CD4-positive, alpha-beta T cell treated with Interferon alpha-2 for 1 hour (primary cell): Measurements from ENCODE around the gene PTMS.
A peak's percentile ranks its signal among the peaks of the same experiment; 100 is the strongest.

Experiments
- DNase-seq, 2 donors: peaks; one replicate each; pipeline ENCODE4 v3.0.0-alpha.2; 2020 to 2022

The PTMS gene

DNA sequence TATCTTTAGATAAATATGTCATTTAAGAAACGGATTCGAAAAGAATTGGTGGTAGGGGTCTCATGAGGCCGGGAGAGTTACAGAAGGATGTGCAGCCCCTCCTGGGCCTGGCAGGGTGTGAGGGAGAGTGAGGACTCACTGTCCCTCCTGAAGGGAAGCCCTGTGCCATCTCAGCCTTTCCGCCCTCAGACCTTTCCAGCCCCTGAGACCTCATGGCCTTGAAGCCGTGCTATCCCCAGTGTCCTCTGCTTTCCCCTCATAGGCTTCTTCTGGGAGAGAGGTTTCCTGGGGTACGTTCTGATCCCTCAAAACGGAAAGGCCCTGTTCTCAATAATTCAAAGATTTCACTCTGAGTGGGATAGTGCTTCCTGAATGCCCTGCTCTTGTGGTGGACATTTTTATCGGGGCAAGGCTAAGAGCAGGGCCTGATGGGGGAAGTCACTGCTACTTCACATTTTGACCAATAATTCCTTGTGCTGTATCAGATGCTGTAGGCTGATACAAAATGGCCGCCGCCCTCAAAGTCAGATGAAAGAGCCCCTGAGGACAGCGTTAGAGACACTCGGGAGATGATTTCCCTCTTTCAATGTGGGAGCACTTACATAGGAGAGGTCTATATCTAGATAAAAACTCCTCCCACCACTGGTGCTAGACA lies 24.5 kb downstream of the PTMS start:
- DNase-seq, result peak in 1 of 2 donors; percentile 49

DNA sequence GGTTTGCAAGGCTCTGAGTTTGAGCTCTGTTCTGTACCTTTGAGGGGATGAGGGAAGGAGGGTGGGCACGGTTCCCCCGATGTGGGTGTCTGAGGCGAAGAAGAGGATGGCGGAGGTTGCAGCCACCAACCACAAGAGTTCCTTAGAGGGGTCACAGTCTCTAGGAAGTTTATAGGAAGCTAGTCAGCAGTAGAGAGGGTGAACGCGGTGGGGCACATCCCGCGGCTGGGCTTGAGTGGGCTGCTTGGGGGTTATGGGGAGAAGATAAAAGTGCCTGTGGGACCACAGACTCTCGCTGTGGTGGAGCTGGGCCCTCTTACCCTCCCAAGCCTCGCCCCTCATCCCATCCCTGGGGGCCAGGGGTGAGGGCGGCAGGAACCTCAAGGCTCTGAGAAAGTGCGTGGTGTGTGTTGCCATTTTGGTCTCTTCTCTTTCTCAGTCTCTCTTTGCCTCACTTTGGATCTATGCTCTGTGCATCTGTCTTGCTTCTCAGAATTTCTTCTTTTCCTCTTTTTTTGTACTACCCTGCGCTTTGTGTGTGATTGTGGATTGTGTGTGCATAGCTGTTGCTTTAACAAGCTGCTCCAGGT lies 25.9 kb downstream of the PTMS start:
- no peak for DNase-seq

DNA sequence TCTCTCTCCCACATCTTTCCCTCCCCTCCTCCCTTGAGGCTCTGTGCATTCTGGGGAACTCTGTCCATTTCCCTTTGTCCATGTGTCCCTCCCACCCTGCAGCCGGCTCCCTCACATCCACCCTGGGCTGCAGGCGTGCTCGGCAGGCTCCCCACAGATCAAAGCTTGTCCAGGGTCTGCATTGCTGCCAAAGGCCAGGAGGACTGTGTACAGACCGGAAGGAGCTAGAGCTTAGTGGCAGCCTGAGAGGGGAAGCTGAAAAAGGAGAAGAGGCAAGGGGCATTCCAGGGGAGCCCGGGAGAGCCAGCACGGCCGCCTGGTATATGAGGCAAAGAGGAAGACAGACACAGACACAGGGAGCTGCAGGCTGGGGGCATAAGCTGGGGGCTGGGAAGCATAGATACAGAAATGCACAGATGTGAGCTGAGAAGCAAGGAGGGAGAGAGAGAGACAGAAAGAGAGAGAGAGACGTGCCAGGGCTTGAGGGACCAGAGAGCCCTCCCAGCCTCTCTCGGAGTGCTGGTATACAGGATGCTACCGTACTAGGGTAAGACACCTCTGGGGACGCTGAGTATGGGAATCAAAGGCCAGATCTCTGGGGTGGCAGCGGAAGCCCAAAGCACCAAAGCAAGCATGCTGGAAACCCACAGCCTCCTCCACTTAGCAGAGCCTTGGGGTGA lies 26.5 kb downstream of the PTMS start:
- DNase-seq, result peak; percentile 54 to 57

DNA sequence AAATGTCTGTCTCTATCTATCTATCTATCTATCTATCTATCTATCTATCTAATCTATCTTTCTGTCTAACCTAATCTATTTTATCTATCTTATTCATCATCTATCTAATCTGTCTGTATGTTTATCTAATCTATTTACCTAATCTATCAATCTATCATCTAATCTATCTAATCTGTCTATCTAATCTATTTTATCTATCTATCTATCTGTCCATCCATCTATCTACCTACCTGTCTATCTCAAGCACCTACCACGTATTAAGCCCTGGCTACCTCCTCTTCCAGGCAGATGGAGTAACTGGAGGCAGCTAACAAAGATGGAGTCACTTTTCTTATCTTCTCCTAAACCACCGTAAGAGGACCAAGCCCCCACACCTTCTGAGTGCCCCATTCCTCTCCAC lies 28.9 kb downstream of the PTMS start:
- DNase-seq, result no peak

DNA sequence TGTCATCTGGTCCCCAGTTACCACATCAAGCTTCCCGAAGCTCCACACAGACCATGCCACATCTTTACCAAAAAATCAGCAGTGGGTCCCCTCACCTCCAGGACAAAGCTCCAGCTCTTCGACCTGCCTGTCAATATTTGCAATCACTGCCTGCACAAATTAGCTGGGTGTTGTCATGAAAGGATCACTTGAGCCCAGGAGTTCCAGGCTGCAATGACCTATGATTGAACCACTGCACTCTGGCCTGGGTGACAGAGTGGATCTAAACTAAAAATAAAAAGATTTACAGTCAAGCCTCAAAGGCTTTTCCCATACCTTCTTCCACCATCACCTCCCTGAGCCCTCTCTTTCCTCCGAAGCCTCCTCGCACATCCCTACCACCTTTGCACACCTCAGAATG lies 30.4 kb downstream of the PTMS start:
- DNase-seq, result no peak

DNA sequence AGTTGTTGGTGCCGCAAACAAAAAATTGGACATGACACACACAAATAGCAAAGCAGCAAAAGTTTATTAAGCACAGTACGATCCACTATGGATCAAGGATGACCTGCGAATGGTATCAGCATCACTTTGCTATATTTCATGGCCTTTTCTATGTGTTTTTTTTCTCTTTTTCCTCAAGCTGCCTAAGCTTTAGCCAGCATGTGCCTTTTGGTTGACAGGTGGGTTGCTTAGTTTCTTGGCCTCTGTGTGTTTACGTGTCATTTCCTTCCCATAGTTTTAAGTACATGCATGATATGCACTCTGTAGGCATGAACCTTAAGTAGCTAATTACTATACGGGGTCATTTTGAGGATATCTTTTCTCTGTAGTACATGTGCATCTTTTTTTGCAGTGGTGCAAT lies 33.0 kb downstream of the PTMS start:
- no peak for DNase-seq

DNA sequence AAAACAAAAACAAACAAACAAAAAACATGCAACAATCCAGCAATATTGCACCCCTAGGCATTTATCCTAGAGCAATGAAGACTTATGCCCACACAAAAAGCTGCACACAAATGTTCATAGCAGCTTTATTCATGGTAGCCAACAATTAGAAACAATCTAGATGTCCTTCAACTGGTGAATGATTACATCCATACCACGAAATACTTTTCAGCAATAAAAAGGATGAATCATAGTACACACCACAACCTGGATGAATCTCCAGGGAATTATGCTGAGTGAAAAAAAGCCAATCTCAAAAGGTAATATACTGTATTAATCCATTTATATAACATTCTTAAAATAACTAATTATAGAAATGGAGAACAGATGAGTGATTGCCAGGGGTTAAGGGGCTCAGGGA lies 41.0 kb downstream of the PTMS start:
- DNase-seq, result no peak

DNA sequence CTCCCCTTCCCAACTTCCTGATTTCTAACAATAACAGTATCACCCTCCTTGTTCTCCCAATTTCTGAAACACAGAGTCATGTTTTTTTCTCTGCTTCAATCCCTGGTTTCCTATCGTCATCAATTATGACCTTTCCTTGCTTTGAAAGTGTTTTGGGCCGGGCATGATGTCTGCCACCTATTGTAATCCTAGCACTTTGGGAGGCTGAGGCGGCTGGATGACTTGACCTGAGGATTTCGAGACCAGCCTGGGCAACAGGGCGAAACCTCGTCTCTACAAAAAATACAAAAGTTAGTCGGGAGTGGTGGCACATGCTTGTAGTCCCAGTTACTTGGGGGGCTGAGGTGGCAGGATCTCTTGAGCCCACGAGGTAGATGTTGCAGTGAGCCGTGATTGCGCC lies 42.9 kb downstream of the PTMS start:
- no peak for DNase-seq

DNA sequence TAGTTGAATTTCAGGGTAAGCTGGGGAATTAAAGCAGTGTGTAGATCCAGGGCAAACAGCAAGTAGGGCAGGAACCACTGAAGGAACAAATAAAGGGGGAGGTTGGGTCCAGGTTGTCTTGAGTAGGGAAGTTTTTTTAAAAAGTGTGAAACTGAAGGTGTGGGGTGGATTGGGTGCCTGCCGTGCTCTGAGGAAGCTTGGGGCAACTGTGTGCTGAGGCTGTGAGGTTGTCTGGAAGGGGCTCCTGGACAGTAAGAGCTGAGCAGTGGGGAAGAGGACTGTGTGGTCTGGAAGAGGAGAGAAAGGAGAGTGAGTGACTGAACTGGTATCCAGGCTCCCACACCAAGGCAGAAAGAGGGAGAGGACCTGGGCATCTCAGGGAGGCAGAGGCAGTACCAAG lies 44.6 kb downstream of the PTMS start:
- DNase-seq, result no peak

DNA sequence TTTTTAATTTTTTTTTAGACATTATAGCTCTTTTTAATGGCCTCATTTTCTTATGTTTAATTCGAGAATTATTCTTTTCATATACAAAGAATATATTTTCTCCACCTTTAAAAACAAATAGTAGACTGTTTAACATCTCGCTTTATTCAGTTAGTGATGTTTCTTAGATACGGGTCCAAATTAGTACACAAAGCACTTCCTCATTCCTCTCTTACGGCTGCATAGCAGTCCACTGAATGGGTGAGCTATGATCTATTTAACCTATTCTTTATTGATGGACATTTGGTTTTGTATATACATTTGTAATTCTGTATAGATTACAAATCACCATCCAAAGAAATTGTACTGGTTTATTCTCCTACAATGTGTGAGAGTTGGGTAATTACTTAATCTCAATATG lies 47.2 kb downstream of the PTMS start:
- no peak for DNase-seq

DNA sequence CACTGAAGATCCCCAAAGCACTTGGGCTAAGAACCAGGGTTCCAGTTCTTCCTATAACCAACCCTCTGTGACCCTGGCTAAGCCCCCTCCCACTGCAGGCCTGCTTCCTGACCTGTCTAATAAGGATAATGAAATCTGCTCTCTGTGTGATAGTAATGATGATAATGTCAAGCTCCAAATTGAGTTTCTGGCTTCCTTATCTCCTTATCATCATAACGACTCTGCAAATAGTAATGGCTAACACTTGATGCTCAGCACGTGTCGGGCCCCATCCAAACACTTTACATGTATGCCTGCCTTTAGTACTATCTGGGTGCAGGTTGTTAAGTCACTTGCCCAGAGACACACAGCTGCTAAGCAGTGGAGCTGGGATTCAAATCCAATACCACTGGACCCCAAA lies 50.4 kb downstream of the PTMS start:
- no peak for DNase-seq

DNA sequence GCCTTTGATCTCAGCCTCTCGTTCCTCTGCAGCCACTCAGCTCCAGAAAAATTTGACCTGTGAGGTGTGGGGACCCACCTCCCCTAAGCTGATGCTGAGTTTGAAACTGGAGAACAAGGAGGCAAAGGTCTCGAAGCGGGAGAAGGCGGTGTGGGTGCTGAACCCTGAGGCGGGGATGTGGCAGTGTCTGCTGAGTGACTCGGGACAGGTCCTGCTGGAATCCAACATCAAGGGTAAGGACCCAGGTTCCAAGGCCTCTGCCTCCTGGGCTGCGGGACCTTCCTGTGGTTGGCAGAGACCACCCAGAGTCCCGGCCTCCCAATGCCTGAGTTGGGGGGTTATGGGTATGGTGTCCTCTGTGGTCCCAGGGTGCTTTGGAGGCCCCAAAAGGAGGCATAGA lies 50.9 kb downstream of the PTMS start:
- no peak for DNase-seq

DNA sequence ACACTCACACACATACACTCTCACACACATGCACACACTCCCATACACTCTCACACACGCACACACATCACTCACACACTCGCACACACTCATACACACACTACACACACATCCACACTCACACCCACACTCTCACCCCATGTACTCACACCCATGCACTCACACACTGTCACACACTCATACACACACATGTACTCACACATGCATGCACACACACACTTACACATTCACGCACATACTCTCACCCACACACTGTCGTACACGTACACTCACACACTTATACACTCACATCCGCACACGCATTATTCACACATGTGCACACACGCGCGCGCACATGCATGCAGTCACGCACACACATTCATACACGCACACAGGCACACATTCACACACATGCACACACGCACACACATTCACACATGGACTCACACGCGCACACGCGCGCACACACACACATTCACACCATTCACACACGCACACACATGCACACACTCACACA lies 51.5 kb downstream of the PTMS start:
- no peak for DNase-seq

DNA sequence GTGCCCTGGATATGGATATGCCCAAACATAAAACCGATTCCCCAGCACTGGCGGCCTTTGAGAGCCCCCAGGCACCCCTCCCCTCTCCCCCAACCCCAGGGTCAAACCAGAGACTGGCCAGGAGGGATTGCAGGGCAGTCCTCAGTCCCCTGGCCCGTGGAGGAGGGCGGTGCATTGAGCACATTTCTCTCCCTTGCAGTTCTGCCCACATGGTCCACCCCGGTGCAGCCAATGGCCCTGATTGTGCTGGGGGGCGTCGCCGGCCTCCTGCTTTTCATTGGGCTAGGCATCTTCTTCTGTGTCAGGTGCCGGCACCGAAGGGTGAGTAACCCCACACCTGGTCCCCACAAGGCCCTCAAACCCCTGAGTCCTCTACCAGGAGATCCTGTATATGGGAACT lies 52.1 kb downstream of the PTMS start:
- no peak for DNase-seq

DNA sequence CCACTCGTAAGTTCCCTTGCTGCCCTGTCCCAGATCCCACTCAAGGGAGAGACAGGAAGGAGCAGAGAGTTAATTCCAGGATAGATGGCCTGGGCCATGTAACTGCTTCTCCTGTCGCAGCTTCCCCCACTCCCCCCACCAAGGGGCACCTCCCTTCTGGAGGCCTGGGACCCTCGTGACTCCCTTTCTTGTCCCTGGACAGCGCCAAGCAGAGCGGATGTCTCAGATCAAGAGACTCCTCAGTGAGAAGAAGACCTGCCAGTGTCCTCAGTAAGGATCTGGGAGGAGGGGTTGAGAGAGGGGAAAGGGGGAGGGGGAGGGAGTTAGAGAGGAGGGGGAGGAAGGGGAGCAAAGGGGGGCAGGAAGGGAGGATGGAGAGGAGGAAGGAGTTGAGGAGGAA lies 52.5 kb downstream of the PTMS start:
- no peak for DNase-seq

DNA sequence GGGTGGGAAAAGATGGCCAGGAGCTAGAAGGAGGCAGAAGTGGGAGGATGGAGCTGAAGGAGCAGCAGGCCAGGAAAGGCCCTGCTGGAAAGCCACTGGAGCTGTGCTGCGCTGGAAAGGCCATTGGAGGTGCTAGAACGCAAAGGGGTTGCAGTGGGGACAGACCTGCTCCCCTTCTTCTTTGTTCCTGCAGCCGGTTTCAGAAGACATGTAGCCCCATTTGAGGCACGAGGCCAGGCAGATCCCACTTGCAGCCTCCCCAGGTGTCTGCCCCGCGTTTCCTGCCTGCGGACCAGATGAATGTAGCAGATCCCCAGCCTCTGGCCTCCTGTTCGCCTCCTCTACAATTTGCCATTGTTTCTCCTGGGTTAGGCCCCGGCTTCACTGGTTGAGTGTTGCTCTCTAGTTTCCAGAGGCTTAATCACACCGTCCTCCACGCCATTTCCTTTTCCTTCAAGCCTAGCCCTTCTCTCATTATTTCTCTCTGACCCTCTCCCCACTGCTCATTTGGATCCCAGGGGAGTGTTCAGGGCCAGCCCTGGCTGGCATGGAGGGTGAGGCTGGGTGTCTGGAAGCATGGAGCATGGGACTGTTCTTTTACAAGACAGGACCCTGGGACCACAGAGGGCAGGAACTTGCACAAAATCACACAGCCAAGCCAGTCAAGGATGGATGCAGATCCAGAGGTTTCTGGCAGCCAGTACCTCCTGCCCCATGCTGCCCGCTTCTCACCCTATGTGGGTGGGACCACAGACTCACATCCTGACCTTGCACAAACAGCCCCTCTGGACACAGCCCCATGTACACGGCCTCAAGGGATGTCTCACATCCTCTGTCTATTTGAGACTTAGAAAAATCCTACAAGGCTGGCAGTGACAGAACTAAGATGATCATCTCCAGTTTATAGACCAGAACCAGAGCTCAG lies 53.2 kb downstream of the PTMS start:
- no peak for DNase-seq

DNA sequence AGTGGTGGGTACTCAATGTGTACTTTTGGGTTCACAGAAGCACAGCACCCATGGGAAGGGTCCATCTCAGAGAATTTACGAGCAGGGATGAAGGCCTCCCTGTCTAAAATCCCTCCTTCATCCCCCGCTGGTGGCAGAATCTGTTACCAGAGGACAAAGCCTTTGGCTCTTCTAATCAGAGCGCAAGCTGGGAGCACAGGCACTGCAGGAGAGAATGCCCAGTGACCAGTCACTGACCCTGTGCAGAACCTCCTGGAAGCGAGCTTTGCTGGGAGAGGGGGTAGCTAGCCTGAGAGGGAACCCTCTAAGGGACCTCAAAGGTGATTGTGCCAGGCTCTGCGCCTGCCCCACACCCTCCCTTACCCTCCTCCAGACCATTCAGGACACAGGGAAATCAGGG lies 54.0 kb downstream of the PTMS start:
- DNase-seq, result no peak
